MCF 10A (cell line): Measurements from ENCODE around the gene PET100. TPM values are rescaled to one million over a fixed set of nuclear protein-coding genes. Genes with fewer than 3 reads are reported as not detected.

Source experiments
- BruUV-seq: library from RNA; stranded (reverse); fragments of 400-500 nt; replicated peaks from 2 replicates; lab custom pipeline; 2021; lab: Mats Ljungman, UMichigan
- CTCF ChIA-PET: fragments of 300-600 bp; sonication (Branson Sonifier 250); formaldehyde crosslinking; extraction: SDS; loops from one replicate; lab custom pipeline; 2021; ENCODE audit warnings: antibody characterized with exemption, inconsistent platforms; lab: Yijun Ruan, JAX
- POLR2A ChIA-PET: fragments of 300-600, 350-650 bp; sonication (Branson Sonifier 250); formaldehyde crosslinking; extraction: SDS; loops from one replicate; lab custom pipeline; 2020; ENCODE audit warnings: antibody characterized with exemption, inconsistent platforms; lab: Yijun Ruan, JAX
- DNase-seq: peaks from one replicate; pipeline ENCODE4 v3.0.0-alpha.2; 2018; ENCODE audit not compliant: unreplicated experiment
- H3K27ac Mint-ChIP-seq: one replicate; pipeline ENCODE4 v1.8.0; 2022; ENCODE audit warnings: mild to moderate bottlenecking, low read depth, mixed read lengths; ENCODE audit not compliant: unreplicated experiment
- H3K27me3 Mint-ChIP-seq: one replicate; pipeline ENCODE4 v1.8.0; 2022; ENCODE audit warnings: mixed read lengths; ENCODE audit not compliant: insufficient read depth, unreplicated experiment
- H3K36me3 Mint-ChIP-seq: one replicate; pipeline ENCODE4 v1.8.0; 2022; ENCODE audit warnings: mild to moderate bottlenecking, moderate library complexity, mixed read lengths; ENCODE audit not compliant: insufficient read depth, unreplicated experiment
- H3K4me1 Mint-ChIP-seq: one replicate; pipeline ENCODE4 v1.8.0; 2022; ENCODE audit warnings: mixed read lengths; ENCODE audit not compliant: insufficient read depth, unreplicated experiment
- H3K4me3 Mint-ChIP-seq: one replicate; pipeline ENCODE4 v1.8.0; 2022; ENCODE audit warnings: mild to moderate bottlenecking, moderate library complexity, mixed read lengths; ENCODE audit not compliant: unreplicated experiment
- H3K9me3 Mint-ChIP-seq: one replicate; pipeline ENCODE4 v1.8.0; 2022; ENCODE audit warnings: mixed read lengths; ENCODE audit not compliant: unreplicated experiment
- intact Hi-C: fragments of 100-400 bp; cut with micrococcal nuclease; formaldehyde crosslinking; loops from 2 replicates; pipeline ENCODE4 v1.14.1; 2022
- total RNA-seq: library from RNA; stranded (reverse); gene quantifications from 2 replicates; pipeline ENCODE4 v1.2.3, GENCODE V29; 2022
- TF ChIP-seq, protein P1 (sequence below): fragments of 200-600 bp; IDR thresholded peaks from one replicate; pipeline ENCODE4 v1.8.0; 2022; ENCODE audit warnings: antibody characterized with exemption, mild to moderate bottlenecking; ENCODE audit not compliant: unreplicated experiment

Gene PET100
- total RNA-seq, 1 experiment from 2014 or later = 53.9 TPM

DNA sequence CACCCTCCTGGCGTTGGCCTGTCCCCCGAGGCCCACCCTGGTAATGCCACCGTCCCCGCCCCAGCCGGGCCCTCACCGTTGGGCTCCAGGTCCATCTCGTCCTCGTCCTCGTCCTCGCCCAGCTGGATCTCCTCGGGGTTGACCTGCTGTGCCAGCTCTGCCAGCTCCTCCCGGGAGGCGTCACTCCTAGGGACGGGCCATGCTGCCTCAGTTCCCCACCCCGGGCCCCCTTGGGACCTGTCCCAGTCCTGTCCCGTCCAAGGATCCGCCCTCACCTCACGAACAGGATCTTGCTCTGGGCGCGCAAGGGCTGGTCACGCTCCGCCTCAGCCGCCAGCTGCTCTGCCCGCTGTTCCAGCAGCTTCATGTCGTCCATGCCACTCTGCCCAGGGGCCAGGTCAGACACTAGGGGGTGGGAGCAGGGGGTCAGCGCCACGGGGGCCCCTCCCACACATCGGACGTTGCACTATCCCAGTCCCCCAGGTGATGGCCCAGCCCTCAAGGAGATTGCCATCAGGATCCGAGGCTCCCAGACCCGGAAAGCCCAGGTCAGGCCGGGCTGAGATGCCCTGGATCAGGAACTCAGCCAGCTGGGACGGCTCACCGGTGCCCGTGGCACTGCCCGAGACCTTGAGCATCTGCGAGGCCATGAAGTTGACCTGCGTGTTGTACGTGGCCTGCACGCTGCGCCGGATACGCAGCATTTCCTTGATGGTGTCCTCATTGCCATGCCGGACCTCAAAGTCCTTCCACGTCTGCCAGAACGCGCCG lies 9.7 kb upstream of the PET100 start:
- BruUV-seq = no TSS peak
- H3K4me1 Mint-ChIP-seq = peaks cover 15% of the 10 kb centered on the region
- TF ChIP-seq, protein P1, sequence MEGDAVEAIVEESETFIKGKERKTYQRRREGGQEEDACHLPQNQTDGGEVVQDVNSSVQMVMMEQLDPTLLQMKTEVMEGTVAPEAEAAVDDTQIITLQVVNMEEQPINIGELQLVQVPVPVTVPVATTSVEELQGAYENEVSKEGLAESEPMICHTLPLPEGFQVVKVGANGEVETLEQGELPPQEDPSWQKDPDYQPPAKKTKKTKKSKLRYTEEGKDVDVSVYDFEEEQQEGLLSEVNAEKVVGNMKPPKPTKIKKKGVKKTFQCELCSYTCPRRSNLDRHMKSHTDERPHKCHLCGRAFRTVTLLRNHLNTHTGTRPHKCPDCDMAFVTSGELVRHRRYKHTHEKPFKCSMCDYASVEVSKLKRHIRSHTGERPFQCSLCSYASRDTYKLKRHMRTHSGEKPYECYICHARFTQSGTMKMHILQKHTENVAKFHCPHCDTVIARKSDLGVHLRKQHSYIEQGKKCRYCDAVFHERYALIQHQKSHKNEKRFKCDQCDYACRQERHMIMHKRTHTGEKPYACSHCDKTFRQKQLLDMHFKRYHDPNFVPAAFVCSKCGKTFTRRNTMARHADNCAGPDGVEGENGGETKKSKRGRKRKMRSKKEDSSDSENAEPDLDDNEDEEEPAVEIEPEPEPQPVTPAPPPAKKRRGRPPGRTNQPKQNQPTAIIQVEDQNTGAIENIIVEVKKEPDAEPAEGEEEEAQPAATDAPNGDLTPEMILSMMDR = no peak
- H3K36me3 Mint-ChIP-seq = peaks cover 75% of the 10 kb centered on the region
- no peak overlapping the region for H3K4me3 Mint-ChIP-seq
- H3K27ac Mint-ChIP-seq = no peak overlapping the region
- H3K9me3 Mint-ChIP-seq = no peaks in the 10 kb centered on the region
- intact Hi-C loops = no loop called here
- no peaks in the 10 kb centered on the region for H3K27me3 Mint-ChIP-seq
- no peak for DNase-seq
- POLR2A ChIA-PET = interaction anchor here (0.7 to 3.9 kb wide), 11 partner anchors 10 to 830 kb away, joined by 3 to 41 read pairs (median 4); partner anchors contain the start of genes MAP2K7, PET100, TRAPPC5 and XAB2
- CTCF ChIA-PET = interaction anchor here (0.5 to 2.4 kb wide), 4 partner anchors 11 to 266 kb away, joined by 3 to 13 read pairs (median 3); no protein-coding TSS in a partner anchor

DNA sequence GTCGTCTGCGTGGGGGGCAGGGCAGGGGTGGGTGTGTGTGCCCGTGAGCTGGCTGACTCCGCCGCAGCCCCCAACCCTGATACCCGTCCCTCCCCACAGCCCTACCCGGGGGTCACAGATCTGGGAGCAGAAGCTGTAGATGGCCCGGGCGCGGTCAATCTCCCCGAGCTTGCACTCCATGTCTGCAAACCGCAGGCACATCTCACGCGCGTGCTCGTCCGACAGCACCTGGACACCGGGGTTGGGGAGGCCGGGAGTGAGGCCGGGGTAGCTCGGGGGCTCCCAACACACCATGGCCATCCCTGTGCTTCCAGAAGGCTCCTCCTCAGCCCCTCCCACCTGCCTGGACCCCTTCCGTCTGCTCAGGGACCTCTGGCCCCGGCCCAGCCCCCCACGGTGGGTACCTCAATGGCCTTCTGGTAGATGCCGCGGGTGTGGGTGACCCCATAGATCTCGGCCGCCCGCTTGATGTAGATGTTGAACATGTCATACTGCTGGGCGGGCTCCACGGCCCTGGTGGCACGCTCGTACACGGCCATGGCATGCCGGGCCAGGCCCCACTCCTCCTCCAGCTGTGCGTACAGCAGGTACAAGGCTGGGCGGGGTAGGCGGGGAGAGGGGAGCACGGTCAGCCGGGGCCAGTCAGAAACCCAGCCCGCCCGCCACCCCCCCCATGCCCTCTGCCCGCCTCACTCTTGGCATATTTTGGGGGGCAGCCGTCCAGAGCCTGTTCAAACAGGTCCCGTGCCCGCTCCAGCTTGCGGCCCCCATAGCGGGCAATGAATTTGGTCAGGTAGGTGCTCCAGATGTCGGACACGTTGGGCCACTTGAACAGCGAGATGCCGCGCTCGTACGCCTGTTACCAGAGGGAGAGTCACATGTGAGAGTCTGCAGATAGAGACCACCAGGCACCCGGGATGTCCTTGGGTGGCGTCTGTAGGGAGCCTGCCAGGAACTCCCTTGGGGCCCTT lies 8.9 kb upstream of the PET100 start:
- BruUV-seq = TSS peak; percentile 37
- Mint-ChIP-seq H3K27me3 (no peaks in the 10 kb centered on the region), H3K27ac (no peak overlapping the region)

DNA sequence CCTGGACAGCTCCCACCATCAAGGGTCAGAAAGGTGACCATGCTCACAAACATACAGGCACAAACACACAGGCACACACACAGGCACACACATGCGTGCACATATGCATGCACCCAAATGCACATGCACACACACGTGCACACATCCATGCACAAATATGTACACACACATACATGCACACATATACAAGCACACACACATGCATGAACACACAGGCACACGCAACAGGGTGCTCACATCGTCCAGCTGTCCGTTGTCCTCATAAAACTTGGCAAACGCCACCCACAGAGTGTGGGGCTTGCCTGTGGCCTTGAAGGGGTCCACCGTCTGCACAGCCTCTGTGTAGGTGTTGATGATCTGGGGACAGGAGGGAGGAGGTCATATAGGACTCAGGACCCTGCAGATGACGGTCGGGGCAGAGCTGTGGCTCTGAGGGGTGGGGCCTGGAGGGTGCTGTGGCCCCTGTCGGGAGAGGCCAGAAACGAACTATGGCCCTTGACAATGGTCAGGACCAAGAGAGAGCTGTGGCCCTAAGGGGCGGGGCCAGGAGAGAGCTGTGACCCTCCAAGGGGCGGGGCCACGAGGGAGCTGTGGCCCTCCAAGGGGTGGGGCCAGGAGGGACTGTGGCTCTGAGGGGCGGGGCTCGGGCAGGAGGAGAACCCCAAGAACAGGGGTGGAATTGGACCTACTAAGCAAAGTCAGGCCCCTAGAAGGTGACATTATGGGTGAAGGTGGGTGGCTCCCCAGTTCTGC lies 6.5 kb upstream of the PET100 start:
- no peak overlapping the region for H3K27ac Mint-ChIP-seq
- CTCF ChIA-PET = interaction anchor here (0.6 to 0.9 kb wide), 2 partner anchors 55 to 180 kb away, joined by 3 read pairs; no protein-coding TSS in a partner anchor

More for the DNA sequence above, 8.9 kb upstream of the PET100 start:
- no peak overlapping the region for H3K4me3 Mint-ChIP-seq
- TF ChIP-seq, protein P1 = no peak
- no peak for DNase-seq
- H3K4me1 Mint-ChIP-seq = peaks cover 15% of the 10 kb centered on the region
- intact Hi-C loops = no loop called here
- H3K36me3 Mint-ChIP-seq = peaks cover 83% of the 10 kb centered on the region
- no peaks in the 10 kb centered on the region for H3K9me3 Mint-ChIP-seq
- POLR2A ChIA-PET = interaction anchor here (1.2 to 3.9 kb wide), 5 partner anchors 9 to 280 kb away, joined by 3 to 41 read pairs (median 10); partner anchors contain the start of genes PET100 and XAB2
- CTCF ChIA-PET = interaction anchor here (1.4 kb wide), 1 partner anchor 266 kb away, joined by 3 read pairs; no protein-coding TSS in a partner anchor

More for the DNA sequence above, 6.5 kb upstream of the PET100 start:
- Mint-ChIP-seq H3K27me3 (no peaks in the 10 kb centered on the region), H3K4me3 (no peak overlapping the region), H3K4me1 (peaks cover 14% of the 10 kb centered on the region), H3K36me3 (peaks cover 70% of the 10 kb centered on the region), H3K9me3 (no peaks in the 10 kb centered on the region)
- POLR2A ChIA-PET = interaction anchor here (1.1 kb wide), 1 partner anchor 14 kb away, joined by 4 read pairs; no protein-coding TSS in a partner anchor
- intact Hi-C loops = no loop called here
- no TSS peak for BruUV-seq
- no peak for DNase-seq
- TF ChIP-seq, protein P1 = no peak
